Neural cell (in vitro differentiated cells): ENCODE data around the gene MPIG6B. TPM values are rescaled to one million over a fixed set of nuclear protein-coding genes. Genes with fewer than 3 reads are reported as not detected.

Experiments used
- H2AFZ ChIP-seq: fragments of 200-600, 300-800 bp; sonication (generic), shearing (Covaris generic); 2 replicates; pipeline ENCODE4 v1.6.0; 2014; ENCODE audit warnings: low read depth, mild to moderate bottlenecking, antibody characterized with exemption, low read length, moderate library complexity
- H3F3A ChIP-seq: fragments of 200-600 bp; shearing (Covaris generic); 2 replicates; pipeline ENCODE4 v1.6.1; 2016; ENCODE audit warnings: mild to moderate bottlenecking, moderate library complexity, mixed read lengths, antibody characterized with exemption, low read length; ENCODE audit not compliant: insufficient read depth, poor library complexity, severe bottlenecking
- H3K27ac ChIP-seq: fragments of 200-600, 300-800 bp; sonication (generic), shearing (Covaris generic); 2 replicates; pipeline ENCODE4 v1.5.1; 2014; ENCODE audit warnings: mild to moderate bottlenecking, low read length, moderate library complexity
- H3K27me3 ChIP-seq: fragments of 300-800, 200-600 bp; sonication (generic), shearing (Covaris generic); 2 replicates; pipeline ENCODE4 v1.6.0; 2014; ENCODE audit warnings: mild to moderate bottlenecking, low read depth, low read length, moderate library complexity; ENCODE audit not compliant: insufficient read depth
- H3K36me3 ChIP-seq: fragments of 300-800, 200-600 bp; sonication (generic), shearing (Covaris generic); 2 replicates; pipeline ENCODE4 v1.5.1; 2014; ENCODE audit warnings: mild to moderate bottlenecking, antibody characterized with exemption, low read length, moderate library complexity; ENCODE audit not compliant: insufficient read depth
- H3K4me2 ChIP-seq: fragments of 300-800, 200-600 bp; sonication (generic), shearing (Covaris generic); 2 replicates; pipeline ENCODE4 v1.6.0; 2014; ENCODE audit warnings: mild to moderate bottlenecking, low read length
- H3K4me3 ChIP-seq: fragments of 300-800, 200-600 bp; sonication (generic), shearing (Covaris generic); 2 replicates; pipeline ENCODE4 v1.5.1; 2014; ENCODE audit warnings: mild to moderate bottlenecking, low read length, moderate library complexity
- H3K79me2 ChIP-seq: fragments of 200-600 bp; shearing (Covaris generic); replicated peaks from 2 replicates; pipeline ENCODE4 v1.6.0; 2014; ENCODE audit warnings: mild to moderate bottlenecking, low read length, moderate library complexity; ENCODE audit not compliant: insufficient read depth
- H3K9ac ChIP-seq: fragments of 300-800, 200-600 bp; sonication (generic), shearing (Covaris generic); 2 replicates; pipeline ENCODE4 v1.6.1; 2016; ENCODE audit warnings: mild to moderate bottlenecking, low read length, mixed read lengths
- H3K9me2 ChIP-seq: fragments of 200-600 bp; shearing (Covaris generic); 2 replicates; pipeline ENCODE4 v1.6.1; 2016; ENCODE audit warnings: mild to moderate bottlenecking, low read length, mixed read lengths; ENCODE audit not compliant: insufficient read depth
- H3K9me3 ChIP-seq: fragments of 200-600, 300-800 bp; sonication (generic), shearing (Covaris generic); 2 replicates; pipeline ENCODE4 v1.6.1; 2016; ENCODE audit warnings: mild to moderate bottlenecking, mixed run types, low read length, moderate library complexity, mixed read lengths
- H4K20me1 ChIP-seq: fragments of 200-600 bp; shearing (Covaris generic); 2 replicates; pipeline ENCODE4 v1.6.1; 2016; ENCODE audit warnings: mild to moderate bottlenecking, mixed run types; ENCODE audit not compliant: insufficient read depth
- EP300 ChIP-seq: fragments of 450-650 bp; conservative IDR thresholded peaks from 2 replicates; pipeline ENCODE4 v1.6.1; 2014; ENCODE audit warnings: antibody characterized with exemption, mild to moderate bottlenecking, moderate library complexity; ENCODE audit not compliant: poor library complexity, severe bottlenecking
- EZH2 ChIP-seq: fragments of 200-600, 300-800 bp; shearing (Covaris generic), sonication (generic); IDR thresholded peaks from 2 replicates; pipeline ENCODE4 v1.6.1; 2014; ENCODE audit warnings: antibody characterized with exemption, low read length, borderline replicate concordance, mild to moderate bottlenecking; ENCODE audit not compliant: insufficient read depth, poor library complexity, severe bottlenecking
- MXI1 ChIP-seq: fragments of 450-650 bp; conservative IDR thresholded peaks from 2 replicates; pipeline ENCODE4 v1.6.1; 2014; ENCODE audit warnings: antibody characterized with exemption, mild to moderate bottlenecking; ENCODE audit not compliant: poor library complexity, severe bottlenecking
- POLR2AphosphoS5 ChIP-seq: IDR thresholded peaks from 2 replicates; pipeline ENCODE4 v1.6.1; 2012
- RAD21 ChIP-seq: fragments of 450-650 bp; conservative IDR thresholded peaks from 2 replicates; pipeline ENCODE4 v1.6.1; 2014; ENCODE audit warnings: antibody characterized with exemption, mild to moderate bottlenecking, moderate library complexity
- SMC3 ChIP-seq: fragments of 450-650 bp; conservative IDR thresholded peaks from 2 replicates; pipeline ENCODE4 v1.6.1; 2014; ENCODE audit warnings: antibody characterized with exemption, mild to moderate bottlenecking, moderate library complexity; ENCODE audit not compliant: poor library complexity
- TAF1 ChIP-seq: IDR thresholded peaks from 2 replicates; pipeline ENCODE4 v1.6.1; 2012; ENCODE audit warnings: low read depth
- polyA plus RNA-seq: library from polyadenylated mRNA; depleted of rRNA; stranded (reverse); fragments of >200 nt; gene quantifications from 2 replicates; pipeline ENCODE4 v1.2.3, GENCODE V29; 2014
- TF ChIP-seq, protein P1 (sequence below): fragments of 450-650 bp; IDR thresholded peaks from 2 replicates; pipeline ENCODE4 v1.5.1; 2014; ENCODE audit warnings: antibody characterized with exemption, mild to moderate bottlenecking, moderate library complexity; ENCODE audit not compliant: poor library complexity, severe bottlenecking
- TF ChIP-seq, protein P2 (sequence below): IDR thresholded peaks from 2 replicates; pipeline ENCODE4 v1.6.1; 2012; ENCODE audit warnings: borderline replicate concordance

Gene MPIG6B
- polyA plus RNA-seq, 1 donor from 2014 or later, result not detected

DNA sequence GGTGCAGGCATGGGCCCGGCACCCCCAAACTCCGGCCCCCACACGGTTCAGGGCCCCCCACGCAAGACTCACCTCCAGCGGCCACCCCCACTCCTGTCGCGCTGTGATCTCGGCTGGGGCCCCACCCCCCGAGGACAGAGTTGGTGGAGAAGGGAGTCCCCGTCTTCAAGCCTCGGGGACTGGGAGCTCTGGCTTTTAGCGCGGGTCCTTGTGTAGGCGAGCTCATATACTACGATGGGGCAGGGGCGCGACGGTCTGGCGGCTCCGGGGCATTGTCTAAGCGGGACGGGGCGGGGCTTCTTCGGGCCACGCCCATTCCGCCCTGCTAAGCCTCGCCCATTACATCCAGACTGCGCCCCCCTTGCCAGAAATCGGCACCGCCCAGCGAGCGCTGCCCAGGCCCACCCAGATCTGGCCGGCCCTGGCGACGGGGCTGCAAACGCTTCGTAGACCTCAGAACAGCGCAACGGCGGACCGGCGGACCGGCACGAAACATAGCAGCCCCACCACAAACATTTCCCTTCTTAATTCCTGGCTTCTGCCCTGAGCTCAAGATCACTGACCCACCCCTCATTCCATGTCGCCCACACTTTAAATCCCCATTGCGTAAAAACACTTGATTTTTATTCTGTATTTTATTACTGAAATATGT, 6.9 kb downstream of the MPIG6B start:
- no peaks in the 10 kb centered on the region for H3F3A ChIP-seq
- H3K9me3 ChIP-seq, result no peaks in the 10 kb centered on the region
- H3K27ac ChIP-seq, result peak overlapping the region; percentile 76
- H3K36me3 ChIP-seq, result no peaks in the 10 kb centered on the region
- TF ChIP-seq RAD21, result peak; percentile 19
- peak; percentile 89 for TF ChIP-seq POLR2AphosphoS5
- TF ChIP-seq, protein P1, sequence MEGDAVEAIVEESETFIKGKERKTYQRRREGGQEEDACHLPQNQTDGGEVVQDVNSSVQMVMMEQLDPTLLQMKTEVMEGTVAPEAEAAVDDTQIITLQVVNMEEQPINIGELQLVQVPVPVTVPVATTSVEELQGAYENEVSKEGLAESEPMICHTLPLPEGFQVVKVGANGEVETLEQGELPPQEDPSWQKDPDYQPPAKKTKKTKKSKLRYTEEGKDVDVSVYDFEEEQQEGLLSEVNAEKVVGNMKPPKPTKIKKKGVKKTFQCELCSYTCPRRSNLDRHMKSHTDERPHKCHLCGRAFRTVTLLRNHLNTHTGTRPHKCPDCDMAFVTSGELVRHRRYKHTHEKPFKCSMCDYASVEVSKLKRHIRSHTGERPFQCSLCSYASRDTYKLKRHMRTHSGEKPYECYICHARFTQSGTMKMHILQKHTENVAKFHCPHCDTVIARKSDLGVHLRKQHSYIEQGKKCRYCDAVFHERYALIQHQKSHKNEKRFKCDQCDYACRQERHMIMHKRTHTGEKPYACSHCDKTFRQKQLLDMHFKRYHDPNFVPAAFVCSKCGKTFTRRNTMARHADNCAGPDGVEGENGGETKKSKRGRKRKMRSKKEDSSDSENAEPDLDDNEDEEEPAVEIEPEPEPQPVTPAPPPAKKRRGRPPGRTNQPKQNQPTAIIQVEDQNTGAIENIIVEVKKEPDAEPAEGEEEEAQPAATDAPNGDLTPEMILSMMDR, result peak; percentile 42
- peak; percentile 5 for TF ChIP-seq MXI1
- TF ChIP-seq SMC3, result no peak
- no peaks in the 10 kb centered on the region for H4K20me1 ChIP-seq
- H3K9ac ChIP-seq, result peak overlapping the region; percentile 96
- H3K4me3 ChIP-seq, result peak overlapping the region; percentile 92
- peak overlapping the region; percentile 97 for H2AFZ ChIP-seq
- no peaks in the 10 kb centered on the region for H3K27me3 ChIP-seq
- peak overlapping the region; percentile 51 for H3K4me2 ChIP-seq
- no peaks in the 10 kb centered on the region for H3K9me2 ChIP-seq
- peaks cover 24% of the 10 kb centered on the region for H3K79me2 ChIP-seq

- no peaks in the 10 kb centered on the region for H4K20me1 ChIP-seq
- peak overlapping the region; percentile 51 for H3K4me2 ChIP-seq
- peaks cover 24% of the 10 kb centered on the region for H3K79me2 ChIP-seq
- no peaks in the 10 kb centered on the region for H3K9me3 ChIP-seq
- peak overlapping the region; percentile 92 for H3K4me3 ChIP-seq
- peak overlapping the region; percentile 97 for H2AFZ ChIP-seq
- H3K36me3 ChIP-seq, result no peaks in the 10 kb centered on the region
- peak overlapping the region; percentile 76 for H3K27ac ChIP-seq
- TF ChIP-seq SMC3 (no peak), MXI1 (no peak), POLR2AphosphoS5 (no peak), TAF1 (no peak), EZH2 (no peak), EP300 (no peak), RAD21 (no peak)
- TF ChIP-seq, protein P1, result no peak
- TF ChIP-seq, protein P2, sequence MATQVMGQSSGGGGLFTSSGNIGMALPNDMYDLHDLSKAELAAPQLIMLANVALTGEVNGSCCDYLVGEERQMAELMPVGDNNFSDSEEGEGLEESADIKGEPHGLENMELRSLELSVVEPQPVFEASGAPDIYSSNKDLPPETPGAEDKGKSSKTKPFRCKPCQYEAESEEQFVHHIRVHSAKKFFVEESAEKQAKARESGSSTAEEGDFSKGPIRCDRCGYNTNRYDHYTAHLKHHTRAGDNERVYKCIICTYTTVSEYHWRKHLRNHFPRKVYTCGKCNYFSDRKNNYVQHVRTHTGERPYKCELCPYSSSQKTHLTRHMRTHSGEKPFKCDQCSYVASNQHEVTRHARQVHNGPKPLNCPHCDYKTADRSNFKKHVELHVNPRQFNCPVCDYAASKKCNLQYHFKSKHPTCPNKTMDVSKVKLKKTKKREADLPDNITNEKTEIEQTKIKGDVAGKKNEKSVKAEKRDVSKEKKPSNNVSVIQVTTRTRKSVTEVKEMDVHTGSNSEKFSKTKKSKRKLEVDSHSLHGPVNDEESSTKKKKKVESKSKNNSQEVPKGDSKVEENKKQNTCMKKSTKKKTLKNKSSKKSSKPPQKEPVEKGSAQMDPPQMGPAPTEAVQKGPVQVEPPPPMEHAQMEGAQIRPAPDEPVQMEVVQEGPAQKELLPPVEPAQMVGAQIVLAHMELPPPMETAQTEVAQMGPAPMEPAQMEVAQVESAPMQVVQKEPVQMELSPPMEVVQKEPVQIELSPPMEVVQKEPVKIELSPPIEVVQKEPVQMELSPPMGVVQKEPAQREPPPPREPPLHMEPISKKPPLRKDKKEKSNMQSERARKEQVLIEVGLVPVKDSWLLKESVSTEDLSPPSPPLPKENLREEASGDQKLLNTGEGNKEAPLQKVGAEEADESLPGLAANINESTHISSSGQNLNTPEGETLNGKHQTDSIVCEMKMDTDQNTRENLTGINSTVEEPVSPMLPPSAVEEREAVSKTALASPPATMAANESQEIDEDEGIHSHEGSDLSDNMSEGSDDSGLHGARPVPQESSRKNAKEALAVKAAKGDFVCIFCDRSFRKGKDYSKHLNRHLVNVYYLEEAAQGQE, result no peak
- no peaks in the 10 kb centered on the region for H3F3A ChIP-seq
- H3K9ac ChIP-seq, result peak overlapping the region; percentile 96
- no peaks in the 10 kb centered on the region for H3K27me3 ChIP-seq
- no peaks in the 10 kb centered on the region for H3K9me2 ChIP-seq
These were observed 7.5 kb downstream of the MPIG6B start for GRCh38 chr6:31730631-31731086.
